Amniotic epithelial cell (primary cell): ENCODE data around the gene ZNF319.

Experiments used
- DNase-seq: peaks from one replicate; pipeline ENCODE4 v3.0.0-alpha.2; 2010; ENCODE audit warnings: low read depth

The ZNF319 gene

GRCh38 chr16:58037365-58038057 lies 37.0 kb upstream of the ZNF319 start:
- DNase-seq, result no peak

- no peak for DNase-seq
These were observed 36.5 kb upstream of the ZNF319 start for GRCh38 chr16:58036943-58037342.

GRCh38 chr16:58035356-58036170 lies 35.1 kb upstream of the ZNF319 start:
- DNase-seq, result no peak

- DNase-seq, result no peak
These were observed 34.3 kb upstream of the ZNF319 start for GRCh38 chr16:58034774-58035173.

GRCh38 chr16:58034128-58034685 lies 33.7 kb upstream of the ZNF319 start:
- no peak for DNase-seq

GRCh38 chr16:58032710-58033293 lies 32.3 kb upstream of the ZNF319 start:
- no peak for DNase-seq

- DNase-seq, result no peak
These were observed 30.7 kb upstream of the ZNF319 start for GRCh38 chr16:58031016-58031800.

- DNase-seq, result no peak
These were observed 29.8 kb upstream of the ZNF319 start for GRCh38 chr16:58030136-58030840.

GRCh38 chr16:58029410-58029809 lies 28.9 kb upstream of the ZNF319 start:
- no peak for DNase-seq

GRCh38 chr16:58028541-58029070 lies 28.1 kb upstream of the ZNF319 start:
- no peak for DNase-seq

- DNase-seq, result no peak
These were observed 27.5 kb upstream of the ZNF319 start for GRCh38 chr16:58027916-58028455.

GRCh38 chr16:58027161-58027915 lies 26.9 kb upstream of the ZNF319 start:
- peak; percentile 37 for DNase-seq

GRCh38 chr16:58026705-58027160 lies 26.3 kb upstream of the ZNF319 start:
- DNase-seq, result no peak

GRCh38 chr16:58026139-58026704 lies 25.8 kb upstream of the ZNF319 start:
- DNase-seq, result peak; percentile 31

GRCh38 chr16:58025351-58026138 lies 25.1 kb upstream of the ZNF319 start, which contains the start of gene MMP15:
Gene MMP15, plus strand, starts transcription at chr16:58025754. Its CDS starts 597 bp downstream, at chr16:58026351.
- DNase-seq, result peak; percentile 62

GRCh38 chr16:58024486-58025350 lies 24.2 kb upstream of the ZNF319 start:
- no peak for DNase-seq

- DNase-seq, result peak; percentile 73
These were observed 22.3 kb upstream of the ZNF319 start for GRCh38 chr16:58022601-58023371.
